ENCODE measurements around the gene POU4F1.

POU4F1 gene

DNA sequence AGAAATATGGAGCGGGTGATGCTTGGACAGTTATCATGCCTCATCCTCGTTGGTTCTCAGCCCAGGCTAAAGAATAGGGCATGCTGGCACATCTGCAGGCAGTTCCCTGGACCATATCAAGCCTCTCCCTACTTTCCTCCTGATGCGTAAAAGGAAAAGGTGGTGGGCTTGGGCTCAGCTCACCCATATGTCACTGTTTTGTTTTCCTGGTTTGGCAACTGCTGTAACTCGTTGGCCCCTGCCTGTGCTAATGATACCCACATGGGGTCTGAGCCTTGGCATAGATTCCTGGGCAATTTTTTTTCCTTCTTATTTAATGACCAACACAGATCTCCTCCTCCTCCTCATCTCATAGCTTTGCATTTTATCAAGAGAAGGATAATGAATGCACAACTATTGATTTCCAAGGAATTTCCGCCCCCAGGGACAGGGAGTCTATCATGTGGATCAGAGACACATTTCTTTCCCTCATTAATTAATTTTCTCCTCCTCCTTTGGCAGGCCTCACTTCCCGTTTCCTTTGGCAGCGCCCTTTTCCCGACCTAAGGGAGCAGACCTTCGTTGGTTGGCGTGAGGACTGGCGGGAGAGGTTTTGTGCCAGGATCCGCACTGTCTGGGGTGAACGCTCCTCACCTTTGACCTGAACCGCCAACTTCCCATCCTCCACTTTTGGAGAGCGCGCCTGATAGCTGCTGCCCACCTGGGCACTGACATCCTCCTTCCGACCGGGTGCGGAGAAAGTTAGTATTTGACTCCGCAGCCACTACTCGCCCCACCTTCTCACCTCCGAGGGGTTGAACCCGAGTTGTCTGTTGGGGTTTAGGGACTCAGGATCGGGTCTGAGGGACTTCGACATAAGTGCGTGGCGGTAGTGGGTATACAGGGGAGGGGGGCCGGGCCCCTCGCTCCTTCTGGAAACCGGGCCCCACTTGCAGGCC is 3.4 kb upstream of the POU4F1 start:
- DNase-seq = no peak

- DNase-seq = no peak
Measured at GRCh38 chr13:78604782-78605611, 1.6 kb upstream of the POU4F1 start.

DNA sequence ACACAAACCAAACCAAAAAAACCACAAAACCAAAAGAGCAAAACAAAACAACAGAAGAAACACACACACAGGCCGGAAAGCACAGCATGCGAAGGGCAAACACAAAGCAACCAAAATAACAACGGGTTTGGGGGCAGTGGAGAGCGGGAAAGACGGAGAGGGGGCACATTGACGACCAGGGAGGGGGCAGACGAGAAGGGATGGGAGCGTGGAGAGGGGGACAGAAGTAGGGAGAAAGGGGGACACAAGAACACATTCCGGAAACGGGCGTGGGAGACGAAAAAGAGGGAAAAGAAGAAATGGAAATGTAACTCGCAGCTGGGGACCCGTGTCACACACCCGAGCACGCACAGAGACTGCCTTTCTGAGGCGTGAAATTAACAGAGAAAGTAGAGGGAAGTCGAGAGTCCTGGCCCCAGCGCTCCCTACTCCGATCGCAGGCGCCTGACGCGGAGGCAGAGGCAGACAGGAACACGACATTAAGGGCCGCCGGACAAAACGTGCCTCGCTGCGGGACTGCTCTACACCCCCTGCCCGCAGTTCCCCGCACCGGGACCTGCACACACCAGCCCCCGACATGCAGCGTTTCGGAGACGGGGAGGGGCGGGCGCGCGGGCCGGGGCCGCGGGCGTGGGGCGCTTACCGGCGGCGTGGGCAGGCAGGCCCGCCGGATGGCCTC is 652 bp downstream of the POU4F1 start:
- DNase-seq = no peak

DNA sequence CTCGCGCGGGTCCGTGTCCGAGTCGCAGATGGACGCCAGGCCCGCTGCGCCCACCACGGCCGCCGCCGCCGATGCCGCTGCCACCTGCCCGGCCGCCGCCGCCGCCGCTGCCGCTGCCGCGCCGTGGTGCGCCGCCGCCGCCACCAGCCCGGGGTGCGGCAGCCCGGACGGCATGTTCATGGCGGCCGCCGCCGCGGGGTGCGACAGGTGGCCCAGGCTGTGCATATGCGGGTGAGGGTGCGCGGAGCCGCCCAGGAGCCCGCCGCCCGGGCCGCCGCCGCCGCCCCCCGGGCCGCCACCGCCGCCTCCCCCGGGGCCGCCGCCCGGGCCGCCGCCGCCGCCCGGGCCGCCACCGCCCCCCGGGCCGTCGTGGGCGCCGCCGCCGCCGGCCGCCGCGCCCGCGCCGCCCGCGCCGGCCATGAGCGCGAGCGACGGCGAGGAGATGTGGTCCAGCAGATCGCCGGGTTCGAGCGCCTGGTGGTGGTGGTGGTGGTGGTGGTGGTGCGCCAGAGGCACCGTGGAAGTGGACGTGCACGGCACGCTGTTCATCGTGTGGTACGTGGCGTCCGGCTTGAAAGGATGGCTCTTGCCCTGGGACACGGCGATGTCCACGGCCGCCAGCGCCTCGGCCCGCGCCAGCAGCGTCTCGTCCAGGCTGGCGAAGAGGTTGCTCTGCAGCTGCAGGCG is 1.3 kb downstream of the POU4F1 start:
- DNase-seq = no peak

GRCh38 chr13:78601124-78601873 is 2.1 kb downstream of the POU4F1 start:
- no peak for DNase-seq

GRCh38 chr13:78600280-78600883 is 3.0 kb downstream of the POU4F1 start:
- DNase-seq = no peak

DNA sequence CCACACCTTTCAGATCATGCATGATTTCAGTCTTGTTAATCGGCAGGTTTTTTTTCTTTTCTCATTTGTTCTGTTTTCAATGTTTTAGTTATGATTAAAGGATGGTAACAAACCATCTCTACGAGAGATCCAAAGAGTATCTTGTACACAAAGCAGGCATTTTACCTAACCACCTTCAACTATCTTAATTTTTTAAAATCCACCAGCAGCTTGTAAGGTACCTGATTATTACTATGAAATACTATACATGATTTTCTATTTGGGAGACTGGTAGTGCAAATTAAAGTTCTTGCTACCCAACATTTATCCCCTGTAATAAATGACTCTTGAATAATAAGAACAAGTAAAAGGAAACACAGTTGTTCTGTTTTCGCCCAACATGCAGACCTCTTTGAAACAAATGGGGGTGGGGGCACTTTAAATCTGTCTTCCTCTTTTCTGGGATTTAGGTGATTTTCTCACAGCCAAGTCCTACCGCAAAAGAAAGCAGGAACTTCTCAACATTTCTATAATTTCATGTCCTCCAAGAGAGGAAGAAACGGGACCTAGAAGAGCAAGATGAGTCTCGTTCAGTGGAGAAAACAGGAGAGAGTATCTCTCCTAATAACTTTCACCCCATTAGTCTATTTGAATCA is 3.6 kb downstream of the POU4F1 start:
- DNase-seq = no peak

DNA sequence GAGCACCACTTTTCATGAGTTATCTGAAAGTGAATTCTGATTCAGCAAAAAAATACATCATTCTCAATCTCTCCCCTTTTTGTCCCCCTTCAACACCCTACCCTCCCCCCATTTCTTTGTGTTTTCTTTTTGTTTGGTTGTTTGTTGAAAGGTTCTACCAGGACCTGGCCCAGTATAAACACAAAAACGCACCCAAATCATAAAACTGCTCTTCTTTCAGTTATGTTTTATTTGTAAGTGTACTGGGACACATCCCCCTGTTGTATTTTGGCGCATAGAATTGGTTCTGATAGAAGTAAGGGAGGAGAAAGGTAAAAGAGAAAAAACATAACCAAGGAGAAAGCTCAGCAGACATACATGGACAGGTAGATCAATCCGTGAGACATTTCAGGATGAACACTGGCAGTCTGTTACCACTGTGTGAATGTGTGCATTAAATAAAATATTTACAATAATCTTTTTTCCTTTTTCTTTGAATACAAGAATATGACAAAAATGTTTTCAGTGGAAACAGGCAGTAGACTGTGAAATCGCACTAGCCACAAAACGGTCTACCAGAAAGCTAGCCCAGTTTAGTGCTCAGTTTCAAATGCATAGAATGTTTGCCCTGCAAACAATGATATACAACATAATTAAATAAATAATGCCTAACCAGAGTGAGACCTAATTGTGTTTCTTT is 4.2 kb downstream of the POU4F1 start:
- no peak for DNase-seq

GRCh38 chr13:78598116-78598781 is 5.1 kb downstream of the POU4F1 start:
- no peak for DNase-seq

DNA sequence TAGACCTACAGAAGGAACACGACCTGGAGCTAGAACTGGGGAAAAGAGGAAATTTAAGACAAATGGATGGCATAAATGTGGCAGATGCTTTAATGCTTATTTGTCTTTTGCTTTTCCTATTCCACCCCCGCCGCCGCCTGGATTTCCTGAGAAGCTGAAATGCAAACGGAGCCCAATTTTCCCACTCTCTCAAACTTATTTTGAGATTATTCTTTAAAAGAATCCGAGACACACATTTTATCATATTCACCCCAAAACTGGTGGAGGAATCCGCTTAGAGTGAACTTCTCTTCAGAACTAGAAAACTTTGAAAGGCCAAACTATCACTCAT is 5.8 kb downstream of the POU4F1 start:
- DNase-seq = no peak

GRCh38 chr13:78596736-78597601 is 6.4 kb downstream of the POU4F1 start:
- DNase-seq = no peak

GRCh38 chr13:78596399-78596735 is 7.0 kb downstream of the POU4F1 start:
- no peak for DNase-seq

DNA sequence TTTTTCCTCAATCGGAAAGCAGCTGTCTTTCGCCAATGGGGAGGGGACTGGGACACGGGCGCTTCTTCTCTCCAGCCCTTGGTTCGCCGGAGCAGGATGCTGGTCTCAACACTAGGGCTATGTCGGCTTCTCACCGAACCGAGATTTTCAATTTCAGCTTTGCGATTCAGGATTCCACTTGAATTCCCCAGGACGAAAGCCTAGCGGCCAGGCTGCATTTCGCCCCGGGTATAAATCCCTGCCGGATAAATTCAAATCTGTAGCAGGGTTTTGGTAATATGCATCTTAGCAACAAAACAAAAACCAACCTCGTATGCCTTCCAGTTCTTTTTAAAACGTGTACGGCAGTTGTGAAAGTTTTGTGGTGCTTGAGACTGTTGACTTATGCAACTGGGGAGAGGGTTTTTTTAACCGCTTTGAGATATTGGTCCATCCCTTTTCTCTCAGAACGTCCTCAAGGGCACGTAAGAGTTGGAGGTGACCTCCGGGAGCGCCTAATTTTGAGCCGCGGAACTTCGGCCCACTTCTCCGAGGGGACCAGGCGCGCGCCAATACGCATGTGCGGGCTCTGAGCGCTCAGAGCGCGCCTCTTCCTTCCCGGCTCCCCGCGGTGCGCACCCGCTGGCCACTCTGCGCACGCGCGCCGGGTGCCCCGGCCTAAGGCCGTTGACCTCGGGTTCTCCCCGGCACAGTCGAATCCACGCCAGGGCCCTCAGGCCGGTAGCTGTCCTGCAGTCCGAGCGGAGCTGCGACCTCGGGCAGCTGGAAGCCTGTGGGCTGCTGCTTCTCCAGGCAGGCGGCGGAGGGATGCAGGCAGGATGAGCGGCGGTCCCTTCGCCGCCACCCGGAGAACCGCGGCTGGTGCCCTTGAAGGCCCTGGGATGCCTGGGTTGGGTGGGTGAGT is 7.6 kb downstream of the POU4F1 start:
- no peak for DNase-seq

- no peak for DNase-seq
Measured at GRCh38 chr13:78594456-78594975, 8.8 kb downstream of the POU4F1 start.

- DNase-seq = no peak
Measured at GRCh38 chr13:78593652-78594455, 9.5 kb downstream of the POU4F1 start.

- DNase-seq = no peak
Measured at GRCh38 chr13:78593129-78593528, 10.2 kb downstream of the POU4F1 start.

- no peak for DNase-seq
Measured at GRCh38 chr13:78592584-78592983, 10.8 kb downstream of the POU4F1 start.

All from activated effector memory CD4-positive, alpha-beta T cell treated with Interleukin-2 at 50 U/mL for 16 hours (primary cell).